Measurements from ENCODE around the gene AKAP13. TPM values are rescaled to one million over a fixed set of nuclear protein-coding genes. Genes with fewer than 3 reads are reported as not detected.

Gene AKAP13
- polyA plus RNA-seq, 3 donors: 42.2 to 83.3 (median 49.0) TPM

DNA sequence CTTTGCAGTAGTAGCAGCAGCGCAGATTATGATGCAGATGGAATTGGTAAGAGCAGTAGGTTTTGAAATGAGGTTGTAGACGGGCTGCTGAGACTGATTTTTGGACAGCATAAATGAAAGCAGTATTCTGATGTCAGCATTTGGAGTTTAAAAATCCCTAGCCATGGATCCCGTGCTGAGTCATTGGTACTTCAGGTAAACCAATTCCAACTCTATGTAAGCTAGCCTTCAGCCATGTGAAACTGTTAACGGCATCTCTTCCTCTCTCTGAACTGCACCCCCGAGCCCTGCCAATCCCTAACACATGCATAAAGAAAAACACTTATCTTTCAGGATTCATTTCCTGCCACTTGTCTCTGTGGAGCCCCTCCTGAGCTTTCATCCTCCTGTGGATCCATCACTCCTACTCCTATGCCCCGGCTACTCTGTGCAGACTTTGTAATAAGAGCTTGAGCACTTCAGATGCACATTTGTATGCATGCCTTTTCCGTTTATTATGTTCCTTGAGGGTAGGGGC, 119.0 kb downstream of the AKAP13 start:
- no peak overlapping the region for H3K27ac ChIP-seq (ENCODE audit: low read depth, low read length)

DNA sequence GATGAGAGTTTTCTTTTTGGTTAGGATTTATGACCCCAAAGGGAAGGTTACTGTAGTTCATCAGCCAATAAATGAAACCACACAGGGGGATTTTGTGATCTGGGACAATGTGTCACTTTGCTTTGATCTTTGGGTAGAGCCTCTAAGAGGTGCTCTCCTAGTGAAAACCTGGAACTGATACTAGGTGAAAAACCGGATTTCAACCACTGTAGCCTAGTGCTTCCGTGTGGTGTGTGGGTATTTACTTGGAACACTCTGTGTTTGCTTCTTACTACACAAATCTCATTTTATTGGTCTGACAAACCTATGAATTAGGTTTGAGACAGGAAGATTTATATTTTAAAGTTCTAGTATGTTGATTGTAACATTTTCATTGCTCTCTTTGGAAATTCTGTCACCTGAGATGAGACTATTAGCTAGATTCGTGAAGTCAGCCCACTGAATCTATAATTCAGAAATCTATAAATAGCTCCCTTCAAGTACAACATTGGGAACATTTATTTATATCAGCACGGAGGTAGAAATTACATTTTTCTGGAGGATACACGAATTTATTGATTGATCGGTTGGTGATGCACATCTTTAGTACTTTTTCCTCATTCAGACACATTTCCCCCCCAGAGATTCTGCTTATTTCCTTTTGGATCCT, 119.8 kb downstream of the AKAP13 start:
- 72 to 80% (median 74%) methylated on average over 6 of the region's 6 CpGs for WGBS, 3 donors
- no peak overlapping the region for H3K27ac ChIP-seq (ENCODE audit: low read depth, low read length)

More for the DNA sequence above, 119.0 kb downstream of the AKAP13 start:
- WGBS, 3 donors: 63 to 83% (median 65%) methylated on average over 7 of the region's 7 CpGs

DNA sequence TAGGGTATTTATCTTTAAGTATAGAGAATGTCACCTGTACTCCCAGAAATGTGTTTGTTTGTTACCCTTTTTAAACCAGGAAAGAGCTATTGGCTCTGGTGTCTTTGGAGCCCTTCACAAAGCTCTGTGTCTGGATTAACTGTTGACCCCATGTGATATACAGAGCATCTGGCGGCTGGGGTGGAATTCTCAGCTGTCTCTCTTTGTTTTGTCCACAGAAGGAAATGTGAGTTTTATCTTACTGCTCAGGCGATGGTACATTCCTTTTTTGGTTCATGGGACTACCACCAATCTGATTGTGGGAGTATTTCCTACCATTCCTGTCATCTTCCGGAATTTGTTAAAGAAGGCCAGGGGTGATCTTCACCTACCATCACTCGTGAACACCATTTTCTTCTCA, 120.3 kb downstream of the AKAP13 start:
- H3K27ac ChIP-seq (ENCODE audit: low read depth, low read length): no peak overlapping the region
- 71 to 85% (median 82%) methylated on average over 4 of the region's 4 CpGs for WGBS, 3 donors

DNA sequence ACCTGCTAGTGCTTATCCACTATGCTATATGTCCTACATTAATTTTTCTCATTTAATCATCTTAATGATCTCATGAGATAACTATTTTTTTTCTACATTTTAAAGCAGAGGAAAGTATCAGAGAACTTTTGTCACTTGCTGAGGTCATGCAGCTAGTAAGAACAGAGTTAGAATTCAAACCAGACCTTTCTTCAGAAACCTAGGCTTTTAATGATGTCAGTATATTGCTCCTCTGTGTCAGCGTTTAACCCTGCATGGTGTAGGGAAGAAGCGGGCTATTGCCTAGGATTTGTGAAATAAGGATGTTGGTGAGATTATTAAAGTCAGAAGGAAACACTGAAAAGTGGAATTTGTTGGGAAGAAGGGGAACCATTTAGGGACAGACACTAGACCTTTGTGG, 121.2 kb downstream of the AKAP13 start:
- H3K27ac ChIP-seq (ENCODE audit: low read depth, low read length): no peak overlapping the region
- WGBS, 3 donors: 82 to 94% (median 89%) methylated on average over 2 of the region's 2 CpGs

DNA sequence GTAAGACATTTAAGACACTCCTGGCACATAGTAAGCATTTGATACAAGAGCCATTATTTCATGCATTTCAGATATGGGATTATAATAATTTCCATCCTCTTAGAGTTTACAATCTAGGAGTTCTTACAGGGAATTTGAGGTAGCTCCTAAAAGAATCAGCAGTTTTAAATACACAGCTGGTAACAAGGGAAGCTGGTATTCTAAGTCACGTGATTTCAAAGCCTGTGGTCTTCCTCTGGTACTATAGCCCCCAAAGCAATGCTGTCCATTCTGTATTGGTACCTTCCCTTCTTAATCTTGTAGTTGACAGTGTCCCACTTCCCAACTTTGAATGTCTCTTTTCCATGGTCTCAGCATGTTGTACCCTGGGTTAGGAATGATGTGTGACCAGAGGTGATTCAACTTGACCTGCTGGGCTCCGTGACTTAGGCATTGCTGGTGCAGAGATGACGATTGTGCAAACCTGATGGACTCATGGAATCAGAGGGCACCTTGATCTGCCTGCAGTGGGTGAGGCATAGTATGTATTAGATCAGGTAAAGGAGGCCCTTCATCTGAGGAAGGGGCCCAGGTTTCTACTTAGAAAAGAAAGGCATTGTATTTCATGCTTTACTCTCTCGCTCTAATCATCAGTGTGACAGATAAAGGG, 122.9 kb downstream of the AKAP13 start:
- H3K27ac ChIP-seq (ENCODE audit: low read depth, low read length): no peak overlapping the region

DNA sequence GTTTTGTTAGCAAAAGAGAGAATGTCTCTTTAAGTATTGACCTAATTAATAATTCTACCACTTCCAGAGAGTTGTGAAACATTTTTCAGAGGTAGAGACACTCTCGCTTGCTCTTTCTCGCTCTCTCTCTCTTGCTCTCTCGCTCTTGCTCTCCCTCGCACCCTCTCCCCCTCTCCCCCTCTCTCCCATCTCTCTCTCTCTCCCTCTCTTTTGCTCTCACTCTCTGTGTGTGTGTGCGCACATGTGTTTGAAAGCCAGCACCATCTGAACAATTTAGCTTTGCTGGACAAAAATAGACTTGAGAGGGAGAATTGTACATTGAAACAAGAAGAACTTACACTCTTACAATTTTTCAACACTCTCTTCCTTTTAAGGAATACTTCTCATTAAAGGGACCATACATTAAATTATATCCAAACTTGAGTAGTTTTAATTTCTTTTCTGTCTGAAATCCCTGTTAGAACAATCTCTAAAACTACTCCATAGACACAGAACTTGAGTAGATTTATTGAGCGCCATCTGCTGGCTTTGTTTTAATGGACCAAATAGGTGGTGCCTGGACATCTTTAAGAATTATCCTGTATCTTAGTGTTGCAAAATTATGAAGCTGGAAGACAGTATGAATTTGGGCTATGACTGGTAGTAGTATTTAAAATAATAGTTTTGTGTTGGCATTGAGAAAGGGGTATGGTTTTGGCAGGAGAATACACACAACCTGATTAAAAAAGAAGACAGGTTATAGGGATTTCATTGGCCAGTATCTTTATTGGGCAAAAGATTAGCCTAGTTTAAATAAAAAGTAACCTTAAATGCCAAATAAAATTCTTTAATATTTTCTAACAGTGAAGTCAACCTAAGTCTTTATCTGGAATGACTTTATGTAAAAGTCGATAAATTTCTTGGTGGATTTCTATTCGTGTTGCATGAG, 124.6 kb downstream of the AKAP13 start:
- 61 to 72% (median 67%) methylated on average over 8 of the region's 8 CpGs for WGBS, 3 donors
- H3K27ac ChIP-seq (ENCODE audit: low read depth, low read length): no peak overlapping the region

More for the DNA sequence above, 122.9 kb downstream of the AKAP13 start:
- WGBS, 3 donors: 79 to 93% (median 80%) methylated on average over 4 of the region's 4 CpGs

DNA sequence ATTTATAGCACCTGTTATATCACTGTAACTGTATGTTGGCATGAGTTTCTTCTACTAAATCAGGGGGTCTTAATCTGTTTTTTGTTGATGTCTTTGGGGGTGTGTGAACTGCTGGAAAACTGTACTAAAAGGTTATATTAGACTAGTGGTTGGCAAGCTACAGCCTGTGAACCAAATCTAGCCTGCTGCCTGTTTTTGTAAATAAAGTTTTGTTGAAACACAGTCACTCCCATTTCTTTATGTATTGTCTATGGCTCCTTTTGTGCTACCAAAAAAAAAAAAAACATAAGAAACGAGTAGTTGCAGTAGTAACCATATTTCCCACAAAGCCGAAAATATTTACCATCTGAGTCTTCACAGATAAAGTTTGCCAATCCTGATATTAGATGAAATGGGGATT, 126.7 kb downstream of the AKAP13 start:
- WGBS, 3 donors: 85 to 87% (median 87%) methylated on average over 2 of the region's 2 CpGs
- H3K27ac ChIP-seq (ENCODE audit: low read depth, low read length): no peak overlapping the region

DNA sequence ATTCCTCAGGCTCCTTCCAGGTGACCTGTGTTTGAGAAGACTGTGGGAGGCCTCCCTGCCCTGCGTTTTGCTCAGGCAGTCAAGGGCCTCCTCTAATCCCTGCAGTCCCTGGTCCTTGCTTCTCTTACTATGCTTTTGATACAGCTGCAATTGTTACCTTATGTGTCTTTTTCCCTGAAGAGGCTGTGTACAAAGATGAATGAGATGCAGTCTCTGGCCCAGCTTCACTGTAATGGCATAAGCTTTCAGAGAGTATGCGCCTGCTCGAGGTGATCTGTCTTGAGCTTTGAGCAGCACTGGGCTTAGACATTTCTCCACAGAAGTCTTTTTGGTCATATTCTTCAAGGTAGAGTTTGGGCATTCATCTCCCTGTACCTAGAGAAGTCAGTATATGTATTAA, 129.6 kb downstream of the AKAP13 start:
- WGBS, 3 donors: 89 to 97% (median 94%) methylated on average over 3 of the region's 3 CpGs
- H3K27ac ChIP-seq (ENCODE audit: low read depth, low read length): no peak overlapping the region

DNA sequence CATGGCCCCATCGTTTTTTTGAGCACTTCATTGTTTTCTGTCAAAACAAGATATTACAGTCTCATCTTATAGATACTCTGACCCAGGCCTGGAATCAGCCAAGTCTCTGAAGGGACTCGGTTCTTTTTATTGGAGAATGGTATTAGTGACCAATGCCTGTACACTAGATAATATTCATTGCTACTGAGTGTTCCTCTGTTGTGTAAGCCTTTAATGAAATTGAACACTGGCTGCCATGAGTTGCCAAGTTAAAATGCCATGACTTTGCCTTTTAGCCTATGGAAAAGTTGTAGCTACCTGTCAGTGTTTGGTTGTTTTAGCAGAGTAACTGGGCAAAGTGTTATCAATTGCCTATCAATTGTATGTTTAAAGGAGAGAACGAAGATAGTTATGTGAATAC, 134.0 kb downstream of the AKAP13 start:
- WGBS, 3 donors: 45 to 77% (median 66%) methylated on average over 3 of the region's 3 CpGs
- H3K27ac ChIP-seq (ENCODE audit: low read depth, low read length): no peak overlapping the region

DNA sequence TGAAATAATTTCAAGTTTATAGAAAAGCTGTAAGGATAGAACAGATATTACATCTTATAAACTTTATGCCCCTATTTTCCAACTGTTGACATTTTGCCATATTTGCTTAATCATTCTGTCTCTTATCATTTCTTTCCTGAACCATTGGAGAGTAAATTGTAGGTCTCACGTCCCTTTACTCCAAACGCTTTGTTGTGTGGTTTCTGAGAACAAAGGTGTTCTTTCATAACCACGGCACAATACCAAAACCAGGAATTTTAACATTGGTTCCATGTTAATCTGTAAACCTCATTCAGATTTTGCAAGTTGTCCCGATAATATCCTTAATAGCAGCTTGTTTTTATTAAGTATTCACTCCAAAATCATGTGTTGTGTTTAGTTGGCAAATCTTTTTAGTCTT, 134.8 kb downstream of the AKAP13 start:
- no peak overlapping the region for H3K27ac ChIP-seq (ENCODE audit: low read depth, low read length)

DNA sequence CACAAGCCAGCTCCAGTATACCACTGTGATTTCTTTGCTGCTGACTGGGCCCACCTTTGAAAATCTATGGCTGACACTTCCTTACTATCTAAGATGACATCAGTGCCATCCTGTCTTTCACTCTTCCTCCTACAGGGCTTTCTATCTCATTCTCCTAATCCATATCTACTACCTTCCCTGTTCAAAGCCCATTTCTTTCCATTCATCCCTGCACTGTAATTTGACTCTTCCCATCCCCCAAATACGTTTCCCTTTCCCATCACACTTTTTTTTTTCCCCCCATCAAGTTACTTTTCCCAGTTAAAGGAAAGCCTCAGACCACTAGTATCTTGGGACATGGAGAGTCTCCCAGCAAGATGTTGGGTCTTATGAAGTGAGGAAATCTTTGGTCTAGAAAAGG, 136.7 kb downstream of the AKAP13 start:
- H3K27ac ChIP-seq (ENCODE audit: low read depth, low read length): no peak overlapping the region
- WGBS, 3 donors: 85 to 89% (median 88%) methylated on average over 1 of the region's 1 CpG

More for the DNA sequence above, 134.8 kb downstream of the AKAP13 start:
- WGBS, 3 donors: 37 to 65% (median 60%) methylated on average over 4 of the region's 4 CpGs

DNA sequence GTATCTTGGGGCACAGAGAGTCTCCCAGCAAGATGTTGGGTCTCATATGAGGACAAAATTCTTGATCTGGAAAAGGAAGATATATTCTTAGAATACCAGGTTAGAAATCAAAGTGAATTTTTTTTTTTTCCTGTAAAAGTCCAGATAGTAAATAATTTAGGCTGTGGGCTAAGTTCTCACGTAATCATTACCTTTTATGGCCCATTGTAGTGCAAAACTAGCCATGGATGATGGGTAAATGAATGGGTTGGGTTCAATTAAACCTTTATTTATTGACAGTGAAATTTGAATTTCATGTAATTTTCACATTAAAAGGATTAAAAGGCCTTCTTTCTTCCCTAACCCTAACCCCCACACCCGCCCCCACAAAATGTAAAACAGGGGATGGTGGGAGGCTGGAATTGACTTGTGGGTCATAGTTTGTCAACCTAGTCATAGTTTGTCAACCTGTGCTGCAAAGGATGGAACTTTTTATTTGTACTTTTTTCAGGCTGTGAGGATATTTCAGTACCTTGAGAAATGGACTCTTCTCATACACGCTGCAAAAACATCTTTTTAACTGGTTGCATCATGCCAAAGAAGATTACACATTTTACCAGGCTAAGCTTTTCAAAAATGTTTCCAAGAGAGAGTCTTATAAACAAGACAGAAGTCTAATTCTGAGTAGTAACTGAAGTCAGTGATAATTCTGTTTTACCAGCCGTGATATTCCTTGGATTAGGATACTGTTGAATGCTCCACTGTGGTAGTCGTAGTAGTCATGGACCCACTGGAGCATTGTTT, 138.8 kb downstream of the AKAP13 start:
- H3K27ac ChIP-seq (ENCODE audit: low read depth, low read length): no peak overlapping the region
- WGBS, 3 donors: 68 to 91% (median 86%) methylated on average over 5 of the region's 5 CpGs

DNA sequence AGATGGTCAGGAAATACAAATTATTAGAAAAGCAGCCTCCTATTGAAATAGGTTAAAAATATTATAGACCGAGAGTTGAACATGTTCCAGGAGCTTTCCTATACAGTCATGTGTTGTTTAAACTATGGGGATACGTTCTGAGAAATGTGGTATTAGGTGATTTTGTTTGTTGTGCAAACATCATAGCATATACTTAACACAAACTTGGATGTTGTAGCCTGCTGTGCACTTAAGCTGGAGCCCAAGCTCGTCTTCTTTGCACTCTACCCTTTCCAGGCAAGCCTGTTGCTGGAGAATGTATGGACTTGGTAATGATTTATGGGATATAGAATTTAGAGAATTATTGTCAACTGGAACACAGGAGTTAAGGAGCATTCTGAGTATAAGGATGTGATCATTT, 140.2 kb downstream of the AKAP13 start:
- WGBS, 3 donors: 72 to 90% (median 86%) methylated on average over 3 of the region's 3 CpGs

DNA sequence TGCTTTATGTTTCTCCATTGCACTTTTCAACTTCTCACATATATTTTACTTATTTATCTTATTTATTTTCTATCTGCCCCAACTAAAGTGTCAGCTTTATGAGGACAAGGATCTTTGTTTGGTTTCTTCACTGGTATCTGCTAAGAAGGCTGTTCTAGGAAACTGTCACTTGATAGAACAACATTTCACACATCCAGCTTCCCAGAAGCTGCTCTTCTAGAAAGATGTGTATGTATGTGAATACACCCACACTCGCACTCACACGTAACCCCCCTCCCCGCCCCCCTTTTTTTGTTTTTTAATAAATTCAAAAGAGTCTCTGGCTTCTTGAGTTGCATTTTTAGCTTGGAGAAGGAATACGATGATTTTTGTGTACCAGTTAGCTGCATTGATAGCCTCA, 143.1 kb downstream of the AKAP13 start:
- no peak overlapping the region for H3K27ac ChIP-seq (ENCODE audit: low read depth, low read length)
- 85 to 90% (median 88%) methylated on average over 4 of the region's 4 CpGs for WGBS, 3 donors

More for the DNA sequence above, 140.2 kb downstream of the AKAP13 start:
- no peak overlapping the region for H3K27ac ChIP-seq (ENCODE audit: low read depth, low read length)

DNA sequence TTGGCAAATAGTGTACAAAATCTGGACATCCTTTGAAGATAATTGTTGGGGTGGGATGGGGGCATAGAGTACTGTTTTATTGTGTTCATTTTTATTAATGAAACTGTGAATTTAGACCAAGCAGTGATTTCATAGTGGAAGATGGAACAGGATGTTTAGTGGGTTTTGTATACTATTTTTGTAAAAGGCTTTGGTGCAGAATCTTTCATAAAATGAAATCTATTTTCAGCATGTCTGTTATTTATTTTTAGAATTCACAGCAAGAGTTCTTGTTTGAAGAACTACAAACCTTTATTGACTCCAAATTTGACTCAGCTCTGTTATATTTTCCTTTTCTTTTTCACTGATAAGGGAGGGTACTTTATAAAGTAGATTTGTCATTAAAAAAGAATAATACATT, 145.4 kb downstream of the AKAP13 start:
- no peak overlapping the region for H3K27ac ChIP-seq (ENCODE audit: low read depth, low read length)

DNA sequence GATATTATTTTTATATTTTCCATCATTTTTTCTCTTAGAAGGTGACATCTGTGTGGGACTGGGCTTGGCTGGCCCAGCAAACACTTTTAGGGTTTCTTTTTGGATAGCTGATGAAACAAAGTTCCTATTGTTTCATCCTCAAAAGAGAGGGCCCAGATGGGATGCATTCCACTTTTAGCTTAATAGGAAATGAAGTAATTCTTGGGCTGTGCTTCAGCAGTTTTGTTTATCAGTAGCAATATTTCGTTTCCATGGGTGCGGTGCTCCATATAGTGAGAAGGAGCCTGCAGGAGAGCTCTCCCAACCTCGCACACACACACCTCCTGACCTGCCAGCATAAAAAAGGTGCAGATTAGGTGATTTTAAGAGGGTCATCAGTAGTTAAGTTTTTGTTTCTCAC, 147.5 kb downstream of the AKAP13 start:
- WGBS, 3 donors: 13 to 55% (median 19%) methylated on average over 3 of the region's 3 CpGs
- no peak overlapping the region for H3K27ac ChIP-seq (ENCODE audit: low read depth, low read length)

DNA sequence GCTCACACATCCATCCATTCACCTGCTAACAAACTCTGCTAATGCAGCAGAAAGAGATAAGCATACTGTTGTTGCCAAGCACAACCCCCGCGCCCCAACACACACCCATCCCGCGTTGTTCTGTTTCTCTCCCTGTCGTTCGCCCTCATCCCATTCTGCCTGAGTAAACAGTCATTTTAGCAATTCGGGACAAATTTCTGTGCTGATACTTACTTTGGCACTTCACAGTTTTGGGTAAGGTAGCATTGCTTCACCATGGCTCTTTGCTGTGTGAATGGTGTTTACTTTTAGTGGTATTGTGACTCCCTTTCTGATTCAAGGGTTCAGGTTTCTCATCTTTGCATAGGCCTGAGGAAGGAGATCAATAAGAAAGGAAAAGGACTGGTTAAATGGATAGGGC, 149.7 kb downstream of the AKAP13 start:
- 65 to 78% (median 78%) methylated on average over 7 of the region's 7 CpGs for WGBS, 3 donors
- H3K27ac ChIP-seq (ENCODE audit: low read depth, low read length): no peak overlapping the region

DNA sequence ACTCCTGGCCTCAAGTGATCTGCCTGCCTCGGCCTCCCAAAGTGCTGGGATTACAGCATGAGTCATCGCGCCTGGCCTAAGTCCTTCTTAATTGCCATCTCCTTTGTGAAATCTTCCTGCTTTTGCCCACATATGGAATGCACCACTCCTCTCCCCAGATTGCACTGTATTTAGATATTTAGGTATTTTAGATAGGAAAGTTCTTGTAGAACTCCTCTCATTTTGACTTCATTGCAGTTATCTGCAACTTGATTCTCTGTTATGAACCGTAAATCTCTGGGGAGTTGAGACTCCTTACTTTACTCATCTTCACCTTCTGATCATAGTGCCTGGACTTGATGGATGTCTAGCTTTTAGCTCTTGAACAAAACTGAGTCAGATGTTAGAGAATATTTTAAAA, 150.7 kb downstream of the AKAP13 start:
- WGBS, 3 donors: 71 to 87% (median 71%) methylated on average over 4 of the region's 4 CpGs
- no peak overlapping the region for H3K27ac ChIP-seq (ENCODE audit: low read depth, low read length)

Data from adipose tissue (tissue), 3 donors.